MCF 10A (cell line): ENCODE data around the gene DHDDS. TPM values are rescaled to one million over a fixed set of nuclear protein-coding genes. Genes with fewer than 3 reads are reported as not detected.
A peak's percentile ranks its signal among the peaks of the same experiment; 100 is the strongest.

ENCODE experiments used
- BruUV-seq: library from RNA; stranded (reverse); fragments of 400-500 nt; replicated peaks from 2 replicates; lab custom pipeline; 2021; lab: Mats Ljungman, UMichigan
- CTCF ChIA-PET: fragments of 300-600 bp; sonication (Branson Sonifier 250); formaldehyde crosslinking; extraction: SDS; loops from one replicate; lab custom pipeline; 2021; ENCODE audit warnings: antibody characterized with exemption, inconsistent platforms; lab: Yijun Ruan, JAX
- POLR2A ChIA-PET: fragments of 300-600, 350-650 bp; sonication (Branson Sonifier 250); formaldehyde crosslinking; extraction: SDS; loops from one replicate; lab custom pipeline; 2020; ENCODE audit warnings: antibody characterized with exemption, inconsistent platforms; lab: Yijun Ruan, JAX
- DNase-seq: peaks from one replicate; pipeline ENCODE4 v3.0.0-alpha.2; 2018; ENCODE audit not compliant: unreplicated experiment
- H3K27ac Mint-ChIP-seq: one replicate; pipeline ENCODE4 v1.8.0; 2022; ENCODE audit warnings: mild to moderate bottlenecking, low read depth, mixed read lengths; ENCODE audit not compliant: unreplicated experiment
- H3K27me3 Mint-ChIP-seq: one replicate; pipeline ENCODE4 v1.8.0; 2022; ENCODE audit warnings: mixed read lengths; ENCODE audit not compliant: insufficient read depth, unreplicated experiment
- H3K36me3 Mint-ChIP-seq: one replicate; pipeline ENCODE4 v1.8.0; 2022; ENCODE audit warnings: mild to moderate bottlenecking, moderate library complexity, mixed read lengths; ENCODE audit not compliant: insufficient read depth, unreplicated experiment
- H3K4me1 Mint-ChIP-seq: one replicate; pipeline ENCODE4 v1.8.0; 2022; ENCODE audit warnings: mixed read lengths; ENCODE audit not compliant: insufficient read depth, unreplicated experiment
- H3K4me3 Mint-ChIP-seq: one replicate; pipeline ENCODE4 v1.8.0; 2022; ENCODE audit warnings: mild to moderate bottlenecking, moderate library complexity, mixed read lengths; ENCODE audit not compliant: unreplicated experiment
- H3K9me3 Mint-ChIP-seq: one replicate; pipeline ENCODE4 v1.8.0; 2022; ENCODE audit warnings: mixed read lengths; ENCODE audit not compliant: unreplicated experiment
- intact Hi-C: fragments of 100-400 bp; cut with micrococcal nuclease; formaldehyde crosslinking; loops from 2 replicates; pipeline ENCODE4 v1.14.1; 2022
- total RNA-seq: library from RNA; stranded (reverse); gene quantifications from 2 replicates; pipeline ENCODE4 v1.2.3, GENCODE V29; 2022
- TF ChIP-seq, protein P1 (sequence below): fragments of 200-600 bp; IDR thresholded peaks from one replicate; pipeline ENCODE4 v1.8.0; 2022; ENCODE audit warnings: antibody characterized with exemption, mild to moderate bottlenecking; ENCODE audit not compliant: unreplicated experiment

Gene DHDDS
- total RNA-seq, 1 experiment from 2014 or later: 48.2 TPM

DNA sequence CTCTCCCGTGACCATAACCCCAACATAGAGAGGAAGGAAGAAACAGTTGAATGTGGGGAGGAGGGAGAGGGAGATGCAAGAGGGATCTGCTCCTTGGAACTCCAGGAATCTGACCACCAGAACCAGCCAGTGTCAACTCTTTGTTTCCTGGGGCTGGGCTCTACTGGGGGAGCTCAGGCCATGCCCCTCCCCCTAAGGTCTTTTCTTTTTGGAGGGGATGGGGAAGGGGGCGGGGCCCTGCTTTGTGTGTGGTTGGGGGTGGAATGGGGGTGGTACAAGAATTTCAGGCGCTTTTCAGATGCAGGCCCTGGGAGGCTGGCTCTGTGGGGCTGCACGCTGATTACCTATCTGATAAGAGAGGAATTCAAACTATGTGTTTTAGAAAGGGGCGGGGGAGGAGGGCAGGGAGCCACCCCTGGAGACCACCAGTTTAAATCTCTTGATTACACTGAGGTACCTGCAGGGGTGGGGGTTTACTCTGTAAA lies 13.2 kb upstream of the DHDDS start:
- Mint-ChIP-seq H3K4me1 (no peaks in the 10 kb centered on the region), H3K27me3 (peaks cover 55% of the 10 kb centered on the region), H3K9me3 (no peaks in the 10 kb centered on the region), H3K4me3 (no peak overlapping the region), H3K27ac (no peak overlapping the region), H3K36me3 (peaks cover 4% of the 10 kb centered on the region)
- intact Hi-C loops: no loop called here
- no TSS peak for BruUV-seq
- TF ChIP-seq, protein P1, sequence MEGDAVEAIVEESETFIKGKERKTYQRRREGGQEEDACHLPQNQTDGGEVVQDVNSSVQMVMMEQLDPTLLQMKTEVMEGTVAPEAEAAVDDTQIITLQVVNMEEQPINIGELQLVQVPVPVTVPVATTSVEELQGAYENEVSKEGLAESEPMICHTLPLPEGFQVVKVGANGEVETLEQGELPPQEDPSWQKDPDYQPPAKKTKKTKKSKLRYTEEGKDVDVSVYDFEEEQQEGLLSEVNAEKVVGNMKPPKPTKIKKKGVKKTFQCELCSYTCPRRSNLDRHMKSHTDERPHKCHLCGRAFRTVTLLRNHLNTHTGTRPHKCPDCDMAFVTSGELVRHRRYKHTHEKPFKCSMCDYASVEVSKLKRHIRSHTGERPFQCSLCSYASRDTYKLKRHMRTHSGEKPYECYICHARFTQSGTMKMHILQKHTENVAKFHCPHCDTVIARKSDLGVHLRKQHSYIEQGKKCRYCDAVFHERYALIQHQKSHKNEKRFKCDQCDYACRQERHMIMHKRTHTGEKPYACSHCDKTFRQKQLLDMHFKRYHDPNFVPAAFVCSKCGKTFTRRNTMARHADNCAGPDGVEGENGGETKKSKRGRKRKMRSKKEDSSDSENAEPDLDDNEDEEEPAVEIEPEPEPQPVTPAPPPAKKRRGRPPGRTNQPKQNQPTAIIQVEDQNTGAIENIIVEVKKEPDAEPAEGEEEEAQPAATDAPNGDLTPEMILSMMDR: no peak
- POLR2A ChIA-PET: no interaction called here
- no peak for DNase-seq
- CTCF ChIA-PET: interaction anchor here (0.5 to 1.3 kb wide), 3 partner anchors 24 to 141 kb away, joined by 3 read pairs; no protein-coding TSS in a partner anchor

DNA sequence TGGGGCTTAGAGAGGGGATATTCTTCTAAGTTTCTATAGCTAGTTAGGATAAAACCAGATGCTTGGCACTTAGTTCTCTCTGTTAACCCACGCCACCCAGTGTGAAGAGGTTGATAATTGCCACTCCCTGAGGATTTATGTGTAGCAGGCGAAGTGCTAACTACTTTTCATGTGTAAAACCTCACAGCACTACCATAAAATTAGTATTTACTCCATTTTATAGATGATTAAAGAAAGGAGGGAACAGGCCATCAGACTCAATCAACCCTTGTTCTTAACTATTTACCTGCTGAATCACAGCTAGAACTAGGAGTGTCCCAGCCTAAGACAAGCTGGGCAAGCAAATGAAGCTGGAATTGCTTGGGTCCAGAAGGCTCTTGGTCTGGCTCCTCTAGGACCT lies 12.6 kb upstream of the DHDDS start:
- no peaks in the 10 kb centered on the region for H3K9me3 Mint-ChIP-seq
- H3K4me3 Mint-ChIP-seq: no peak overlapping the region
- CTCF ChIA-PET: interaction anchor here (0.5 to 1.7 kb wide), 6 partner anchors 21 to 142 kb away, joined by 3 to 5 read pairs (median 3); partner anchors contain the start of gene SH3BGRL3
- peaks cover 49% of the 10 kb centered on the region for H3K27me3 Mint-ChIP-seq
- TF ChIP-seq, protein P1: no peak
- BruUV-seq: no TSS peak
- POLR2A ChIA-PET: no interaction called here
- intact Hi-C loops: no loop called here
- H3K27ac Mint-ChIP-seq: no peak overlapping the region
- peaks cover 4% of the 10 kb centered on the region for H3K36me3 Mint-ChIP-seq
- no peak for DNase-seq
- H3K4me1 Mint-ChIP-seq: no peaks in the 10 kb centered on the region

DNA sequence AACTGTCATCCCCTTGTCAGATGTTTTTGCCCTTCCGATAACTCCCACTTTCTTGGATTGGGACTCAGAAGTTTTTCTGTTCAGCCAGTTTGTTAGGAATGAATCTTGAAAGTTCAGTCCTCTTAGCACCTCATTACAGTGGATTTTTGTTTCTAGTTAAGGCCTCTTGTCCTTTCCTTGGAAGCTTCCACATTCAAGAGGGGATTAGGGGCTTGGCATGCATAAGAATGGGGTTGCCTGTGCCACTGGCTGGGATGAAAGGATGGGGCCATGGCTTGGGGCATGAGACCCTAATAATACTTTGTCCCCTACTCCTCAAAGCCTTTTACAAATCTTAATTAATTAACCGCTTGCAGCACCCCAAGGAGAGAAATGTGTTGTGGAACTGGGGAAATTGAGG lies 2.4 kb upstream of the DHDDS start:
- ChIA-PET CTCF (interaction anchor here (1.0 to 4.8 kb wide), 2 partner anchors 12 to 16 kb away, joined by 3 to 23 read pairs; no protein-coding TSS in a partner anchor), POLR2A (interaction anchor here (1.7 kb wide), 1 partner anchor 42 kb away, joined by 4 read pairs; the partner anchor contains the start of gene HMGN2)
- Mint-ChIP-seq H3K4me3 (peak overlapping the region; percentile 7), H3K27me3 (no peaks in the 10 kb centered on the region), H3K27ac (no peak overlapping the region), H3K9me3 (no peaks in the 10 kb centered on the region), H3K4me1 (peaks cover 12% of the 10 kb centered on the region), H3K36me3 (peaks cover 27% of the 10 kb centered on the region)
- intact Hi-C loops: loop anchor here (5.0 kb wide), 1 partner anchor 43 kb away; the partner anchor contains the start of gene HMGN2
- BruUV-seq: no TSS peak
- TF ChIP-seq, protein P1: no peak
- no peak for DNase-seq

DNA sequence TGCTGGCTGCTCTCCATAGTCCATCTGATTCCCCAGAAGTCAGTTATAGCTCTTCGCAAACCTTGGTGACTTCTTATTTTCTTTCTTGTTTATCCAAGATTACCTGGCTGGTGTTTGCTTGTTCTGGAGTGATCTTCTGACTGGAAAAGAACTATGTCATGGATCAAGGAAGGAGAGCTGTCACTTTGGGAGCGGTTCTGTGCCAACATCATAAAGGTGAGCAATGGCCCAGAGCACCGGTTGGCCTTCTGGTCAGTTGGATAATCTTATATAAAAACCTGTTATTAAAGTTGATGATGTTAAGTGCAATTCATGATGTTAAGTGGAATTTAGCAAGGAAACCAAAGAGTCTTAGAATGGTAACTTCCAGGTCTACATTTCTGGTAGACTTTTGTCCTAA lies 672 bp downstream of the DHDDS start:
- H3K4me3 Mint-ChIP-seq: peak overlapping the region; percentile 94
- no peaks in the 10 kb centered on the region for H3K27me3 Mint-ChIP-seq
- H3K9me3 Mint-ChIP-seq: no peaks in the 10 kb centered on the region
- ChIA-PET CTCF (interaction anchor here (0.5 to 1.7 kb wide), 3 partner anchors 12 to 165 kb away, joined by 3 to 6 read pairs (median 5); no protein-coding TSS in a partner anchor), POLR2A (interaction anchor here (0.6 to 3.4 kb wide), 19 partner anchors 9 to 1432 kb away, joined by 3 to 41 read pairs (median 4); partner anchors contain the start of genes CEP85, HMGN2, RPS6KA1 and SH3BGRL3)
- H3K4me1 Mint-ChIP-seq: peaks cover 12% of the 10 kb centered on the region
- peaks cover 44% of the 10 kb centered on the region for H3K36me3 Mint-ChIP-seq
- no TSS peak for BruUV-seq
- H3K27ac Mint-ChIP-seq: peak overlapping the region; percentile 88
- TF ChIP-seq, protein P1: no peak
- intact Hi-C loops: loop anchor here (5.0 kb wide), 1 partner anchor 40 kb away; the partner anchor contains the start of gene HMGN2
- no peak for DNase-seq
